GM19372 (cell line): ENCODE results near the gene SRGAP3.

Source experiments
- ATAC-seq: cut with Tn5 transposase; IDR thresholded peaks from one replicate; pipeline ENCODE4 v1.9.1; 2021; ENCODE audit warnings: mild to moderate bottlenecking, low read depth, moderate library complexity; ENCODE audit not compliant: unreplicated experiment

Gene SRGAP3

DNA sequence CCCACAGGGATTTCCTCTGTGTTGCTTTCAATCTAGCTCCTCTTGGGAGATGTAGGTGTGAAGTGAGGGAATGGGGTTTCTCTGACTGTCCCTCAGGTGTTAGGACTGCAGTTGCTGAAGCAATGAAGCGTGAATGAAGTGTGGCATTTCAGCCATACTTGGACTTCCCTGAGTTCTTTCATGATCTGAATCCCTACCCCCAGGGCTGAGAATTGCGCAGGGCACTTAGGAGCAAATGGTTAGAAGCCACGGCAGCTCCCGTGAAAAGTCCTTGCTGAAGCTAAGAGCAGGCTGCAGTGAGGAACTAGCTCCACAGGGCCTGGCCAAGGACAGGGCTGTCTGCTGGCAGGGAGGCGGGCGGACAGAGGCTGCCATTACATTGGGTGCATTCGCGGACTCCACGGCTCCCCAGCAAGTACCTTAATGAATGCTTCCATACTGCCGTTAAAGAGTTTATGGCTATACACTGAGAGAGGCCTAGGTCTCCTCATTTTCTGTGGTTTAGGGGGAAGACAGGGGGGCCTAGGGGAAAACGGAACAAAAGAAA, 217.1 kb downstream of the SRGAP3 start:
- no peak for ATAC-seq

GRCh38 chr3:9030034-9030433, 219.4 kb downstream of the SRGAP3 start:
- no peak for ATAC-seq

DNA sequence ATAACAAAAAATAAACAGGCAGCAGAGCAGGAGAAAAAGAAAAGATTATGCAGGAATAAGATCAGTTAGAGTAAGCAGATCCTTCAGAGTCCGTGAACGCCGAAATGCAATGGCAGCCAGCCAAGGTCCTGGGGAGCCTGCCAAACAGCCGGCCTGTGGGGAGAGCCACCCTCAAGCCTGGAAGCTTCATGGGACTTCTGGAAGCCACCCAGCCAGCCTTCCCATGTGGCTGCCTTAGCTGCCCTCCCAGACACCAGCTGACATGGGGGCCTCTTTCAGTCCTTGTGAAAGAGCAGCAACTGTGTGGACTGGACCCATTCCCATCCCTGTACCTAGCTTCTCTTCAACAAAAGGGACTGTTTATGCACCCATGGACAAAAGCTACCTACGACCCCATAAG, 221.3 kb downstream of the SRGAP3 start:
- ATAC-seq, result no peak

DNA sequence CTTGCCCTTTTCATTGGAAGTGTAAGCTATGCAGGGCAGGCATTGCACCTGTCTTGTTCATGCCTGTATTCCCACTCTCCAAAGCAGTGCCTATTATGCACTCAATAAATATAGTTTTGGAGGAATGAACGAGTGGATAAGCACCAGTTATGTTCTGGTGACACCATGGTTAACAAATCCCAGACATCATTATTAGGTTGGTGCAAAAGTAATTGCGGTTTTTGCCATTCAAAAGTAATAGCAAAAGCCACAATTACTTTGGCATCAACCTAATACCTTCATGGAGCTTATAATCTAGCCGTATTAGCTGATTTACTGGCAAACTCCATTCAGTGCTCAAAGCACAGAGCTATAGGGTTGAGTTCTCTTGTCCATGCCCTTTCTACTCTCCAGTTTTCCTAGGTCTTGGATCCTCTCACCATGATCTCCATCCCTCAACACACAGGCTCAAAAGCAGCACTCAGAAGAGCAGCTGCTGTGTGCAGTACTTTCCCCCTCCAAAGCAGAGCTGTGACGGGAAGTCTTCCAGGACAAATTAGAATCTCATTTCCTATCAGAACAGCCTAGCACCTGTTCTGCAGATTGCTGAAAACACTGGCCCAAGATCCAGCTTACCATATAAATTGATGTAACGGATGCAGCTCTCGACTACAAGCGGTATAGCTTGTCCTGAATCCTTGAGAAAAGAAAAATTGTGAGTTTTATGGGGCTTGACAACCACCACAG, 223.0 kb downstream of the SRGAP3 start:
- no peak for ATAC-seq

DNA sequence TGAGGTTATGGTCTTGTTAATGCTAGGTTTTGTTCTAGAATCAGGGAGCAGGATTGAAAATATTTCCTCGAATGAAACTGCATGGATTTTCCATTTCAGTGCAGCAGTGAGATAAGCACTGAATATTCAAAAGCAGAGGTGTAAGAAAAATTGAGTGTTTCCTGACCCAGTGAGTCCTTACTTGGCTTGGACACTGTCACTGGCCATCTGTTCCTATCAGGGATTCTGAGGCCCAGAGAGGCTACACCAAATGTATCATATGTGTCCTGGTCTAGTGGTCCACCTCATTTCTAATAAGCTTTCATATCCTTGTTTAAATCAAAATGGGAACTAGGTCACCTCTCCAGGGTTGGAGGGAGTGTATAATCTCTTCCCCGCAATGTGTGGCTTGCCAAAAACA, 225.1 kb downstream of the SRGAP3 start:
- ATAC-seq, result no peak

- ATAC-seq, result no peak
Observed at GRCh38 chr3:9023226-9023590, 226.2 kb downstream of the SRGAP3 start.

GRCh38 chr3:9022305-9023225, 226.9 kb downstream of the SRGAP3 start:
- no peak for ATAC-seq

- ATAC-seq, result no peak
Observed at GRCh38 chr3:9021271-9022009, 228.0 kb downstream of the SRGAP3 start.

- ATAC-seq, result no peak
Observed at GRCh38 chr3:9020426-9020825, 229.0 kb downstream of the SRGAP3 start.

GRCh38 chr3:9019259-9019961, 230.0 kb downstream of the SRGAP3 start:
- no peak for ATAC-seq

DNA sequence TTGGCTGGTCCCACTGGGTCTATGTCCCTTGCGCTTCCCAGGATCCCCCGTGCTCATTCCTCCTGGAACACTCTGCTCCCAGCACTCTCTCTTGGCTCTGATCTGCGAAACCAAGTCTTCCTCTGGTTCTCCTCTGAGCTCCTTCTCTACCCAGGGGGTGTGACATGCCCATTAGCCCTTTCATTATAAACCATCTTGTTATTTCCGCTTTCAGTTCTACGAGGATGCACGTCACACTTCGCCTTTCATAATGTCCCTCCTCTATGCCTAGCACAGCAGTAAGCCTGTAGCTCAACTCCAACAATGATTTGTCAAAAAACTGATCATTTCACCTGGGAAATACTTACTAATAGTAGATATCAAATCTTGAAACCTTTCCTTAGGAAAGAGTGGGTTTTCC, 234.2 kb downstream of the SRGAP3 start:
- no peak for ATAC-seq

- ATAC-seq, result no peak
Observed at GRCh38 chr3:9013782-9014563, 235.5 kb downstream of the SRGAP3 start.

DNA sequence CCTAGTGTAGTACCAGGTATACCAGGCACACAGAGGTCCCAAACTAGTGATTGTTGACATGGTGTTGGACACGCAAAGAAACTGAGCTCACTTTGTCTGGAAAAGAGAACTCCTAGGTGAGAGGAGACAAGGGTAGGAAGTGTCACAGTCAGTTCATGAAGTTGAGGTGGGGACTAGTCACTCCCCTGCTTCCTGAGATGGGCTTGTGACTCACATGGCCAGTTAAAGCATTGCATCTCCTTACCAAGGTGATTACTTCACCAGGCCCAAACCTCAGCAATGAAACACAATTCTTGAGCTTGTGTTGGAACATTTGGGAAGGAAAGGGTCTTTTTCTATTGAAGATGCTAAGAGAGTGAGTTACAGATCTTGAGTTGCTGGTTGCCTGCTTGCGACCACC, 236.9 kb downstream of the SRGAP3 start:
- no peak for ATAC-seq

- ATAC-seq, result no peak
Observed at GRCh38 chr3:9009976-9010545, 239.4 kb downstream of the SRGAP3 start.

- no peak for ATAC-seq
Observed at GRCh38 chr3:9008550-9009255, 240.7 kb downstream of the SRGAP3 start.

DNA sequence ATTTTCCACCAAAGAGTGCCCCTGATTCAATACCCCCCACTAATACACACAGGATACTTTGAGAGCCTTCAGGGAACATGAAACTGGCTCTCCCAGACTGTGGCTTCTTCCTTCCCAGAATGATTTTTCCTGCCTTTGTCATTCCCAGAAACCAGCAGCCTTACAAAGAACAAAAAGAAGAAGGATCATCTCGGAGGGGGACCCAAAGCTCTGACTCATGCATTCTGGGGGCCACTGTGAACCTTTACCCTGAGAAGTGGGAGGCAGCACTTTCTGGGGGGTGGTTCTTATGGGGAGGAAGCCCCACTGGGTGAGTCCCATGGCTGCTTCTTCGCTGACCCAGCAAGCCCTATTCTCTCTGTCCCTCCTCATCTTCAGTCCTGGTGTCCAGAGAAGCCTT, 241.5 kb downstream of the SRGAP3 start:
- ATAC-seq, result no peak

DNA sequence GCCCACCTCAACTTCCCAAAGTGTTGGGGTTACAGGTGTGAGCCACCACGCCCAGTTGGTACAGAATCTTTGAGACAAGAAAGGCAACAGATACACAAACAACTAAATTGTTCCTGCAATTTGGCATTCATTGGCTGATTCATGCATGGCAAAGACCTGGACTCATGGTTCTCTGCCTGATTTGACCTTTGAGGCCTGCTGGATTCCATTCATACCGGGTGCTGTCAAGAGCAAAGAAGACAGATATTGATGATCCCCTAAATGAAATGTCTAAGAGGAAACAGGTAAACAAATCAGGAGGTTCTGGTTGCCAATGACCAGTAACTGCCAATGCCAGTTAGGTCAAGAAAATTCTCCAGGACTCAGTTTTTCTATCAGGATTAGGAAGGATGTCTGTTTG, 242.2 kb downstream of the SRGAP3 start:
- ATAC-seq, result no peak

DNA sequence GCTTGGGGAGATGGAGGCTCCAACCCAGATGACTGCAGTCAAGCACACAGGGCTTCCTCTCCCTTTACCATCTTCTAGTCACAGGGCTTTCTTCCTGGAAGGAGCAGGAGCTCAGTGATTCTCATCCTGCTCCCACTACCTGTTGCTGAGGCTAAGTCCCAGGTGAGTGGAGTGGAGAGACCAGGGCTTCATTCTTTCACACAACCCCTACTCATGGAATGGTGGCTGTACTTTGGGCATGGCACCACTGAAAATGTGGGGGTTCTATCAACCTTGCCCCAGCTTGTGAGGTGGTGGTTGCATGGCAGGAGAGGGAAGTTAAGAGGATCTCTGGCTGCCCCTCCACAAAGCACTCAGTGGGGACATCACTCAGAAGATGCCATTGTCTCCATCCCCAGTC, 249.4 kb downstream of the SRGAP3 start:
- ATAC-seq, result no peak

DNA sequence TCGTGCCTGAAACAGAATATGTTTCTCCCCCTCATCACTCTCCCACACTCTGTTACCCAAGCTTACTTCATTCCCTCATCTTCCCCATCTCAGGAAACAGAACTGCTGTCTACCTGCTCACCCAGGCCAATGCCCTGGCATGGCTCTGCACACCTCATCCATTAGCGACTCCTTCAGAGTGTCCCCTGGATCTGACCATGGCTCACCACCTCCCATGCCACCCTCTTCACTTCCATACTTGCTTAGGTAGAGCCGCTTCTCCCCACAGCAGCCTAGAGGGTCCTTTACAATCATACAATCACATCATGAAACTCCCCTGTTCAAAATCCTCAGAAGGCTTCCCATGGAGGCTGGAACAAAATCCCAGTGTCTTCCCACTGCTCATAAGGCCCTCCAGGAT, 252.3 kb downstream of the SRGAP3 start:
- ATAC-seq, result no peak
